GM13976 (cell line): ENCODE measurements around the gene CLDN17.

ENCODE experiments used
- DNase-seq: peaks from one replicate; pipeline ENCODE4 v3.0.0; 2012; ENCODE audit warnings: low spot score
- CTCF ChIP-seq: IDR thresholded peaks from 2 replicates; pipeline ENCODE4 v1.5.1; 2012; ENCODE audit warnings: borderline replicate concordance, mild to moderate bottlenecking; ENCODE audit not compliant: insufficient read depth; ENCODE audit errors: extremely low read depth, missing control alignments, control extremely low read depth
- in situ Hi-C: fragments of 300-500 bp; cut with MboI; formaldehyde crosslinking; loops from one replicate; pipeline ENCODE4 v1.12.0; 2022; ENCODE audit warnings: low sequenced_read_pairs, mixed read lengths, inconsistent platforms; ENCODE audit not compliant: unreplicated experiment

Gene CLDN17

GRCh38 chr21:30168086-30168485, 1.5 kb upstream of the CLDN17 start:
- in situ Hi-C loops: no loop called here
- no peak for TF ChIP-seq CTCF
- DNase-seq: no peak

GRCh38 chr21:30166171-30166570, 434 bp downstream of the CLDN17 start:
- in situ Hi-C loops: no loop called here
- DNase-seq: no peak

GRCh38 chr21:30164796-30165195, 1.8 kb downstream of the CLDN17 start:
- DNase-seq: no peak
- TF ChIP-seq CTCF: no peak
- in situ Hi-C loops: no loop called here

More at GRCh38 chr21:30166171-30166570, 434 bp downstream of the CLDN17 start:
- TF ChIP-seq CTCF: no peak

- no peak for TF ChIP-seq CTCF
- in situ Hi-C loops: no loop called here
- DNase-seq: no peak
Measured at GRCh38 chr21:30153697-30154340, 12.8 kb downstream of the CLDN17 start.

- in situ Hi-C loops: no loop called here
Measured at GRCh38 chr21:30152792-30153191, 13.8 kb downstream of the CLDN17 start.

GRCh38 chr21:30148906-30149305, 17.7 kb downstream of the CLDN17 start:
- in situ Hi-C loops: no loop called here
- no peak for DNase-seq
- no peak for TF ChIP-seq CTCF

More at GRCh38 chr21:30152792-30153191, 13.8 kb downstream of the CLDN17 start:
- no peak for TF ChIP-seq CTCF
- DNase-seq: no peak
